Measurements from ENCODE around the gene CYSRT1. TPM values are rescaled to one million over a fixed set of nuclear protein-coding genes. Genes with fewer than 3 reads are reported as not detected.
A peak's percentile ranks its signal among the peaks of the same experiment; 100 is the strongest.

Gene CYSRT1
- total RNA-seq, 1 experiment from 2014 or later: 0.59 TPM

DNA sequence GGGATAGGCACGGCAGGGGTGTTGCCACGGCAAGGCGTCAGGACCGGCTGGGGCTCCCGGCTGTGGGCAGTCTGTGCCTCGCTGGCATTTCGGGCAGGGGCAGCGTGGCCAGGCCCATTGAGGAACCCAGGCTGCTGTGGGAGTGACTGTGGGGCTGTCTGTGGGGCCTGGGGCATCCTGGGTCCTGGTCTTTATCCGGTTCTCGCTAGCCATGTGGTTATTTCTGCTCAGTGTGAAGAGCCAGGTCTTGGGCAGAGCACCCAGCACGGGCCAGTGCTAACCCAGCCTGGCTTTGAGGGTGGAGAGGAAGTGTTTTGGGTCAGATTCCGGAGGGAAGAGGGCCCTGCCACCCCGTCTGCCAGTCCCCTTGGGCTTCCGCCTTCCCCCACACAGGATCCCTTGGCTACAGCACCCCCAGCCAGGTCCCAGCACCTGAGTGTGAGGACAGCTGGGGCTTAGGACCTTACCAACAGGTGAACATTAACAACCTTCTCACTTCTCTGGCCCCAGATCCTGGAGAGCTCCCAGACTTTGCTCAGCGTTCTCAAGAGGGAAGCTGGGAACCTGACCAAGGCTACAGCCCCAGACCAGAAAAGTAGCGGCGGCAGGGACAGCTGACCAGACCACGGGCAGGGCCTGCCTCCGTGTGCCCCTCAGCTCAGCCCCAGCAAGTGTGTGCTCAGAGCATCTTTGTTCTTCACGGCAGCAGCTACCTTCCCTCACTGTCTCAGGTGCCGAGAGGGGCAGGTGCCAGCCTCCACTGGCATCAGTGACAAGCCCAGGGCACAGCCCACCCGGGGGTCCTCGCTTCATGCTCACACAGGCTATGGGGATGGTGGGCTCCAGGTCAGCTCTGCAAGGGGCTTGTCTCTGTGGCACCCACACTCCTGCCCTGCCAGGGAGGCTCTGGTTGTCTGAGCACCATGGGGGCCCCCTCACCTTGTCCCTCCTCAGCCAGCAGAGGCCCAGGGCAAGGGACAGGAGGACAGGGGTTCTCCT is 35.4 kb upstream of the CYSRT1 start:
- no peak for DNase-seq (ENCODE audit: extremely low read depth, low read depth)

DNA sequence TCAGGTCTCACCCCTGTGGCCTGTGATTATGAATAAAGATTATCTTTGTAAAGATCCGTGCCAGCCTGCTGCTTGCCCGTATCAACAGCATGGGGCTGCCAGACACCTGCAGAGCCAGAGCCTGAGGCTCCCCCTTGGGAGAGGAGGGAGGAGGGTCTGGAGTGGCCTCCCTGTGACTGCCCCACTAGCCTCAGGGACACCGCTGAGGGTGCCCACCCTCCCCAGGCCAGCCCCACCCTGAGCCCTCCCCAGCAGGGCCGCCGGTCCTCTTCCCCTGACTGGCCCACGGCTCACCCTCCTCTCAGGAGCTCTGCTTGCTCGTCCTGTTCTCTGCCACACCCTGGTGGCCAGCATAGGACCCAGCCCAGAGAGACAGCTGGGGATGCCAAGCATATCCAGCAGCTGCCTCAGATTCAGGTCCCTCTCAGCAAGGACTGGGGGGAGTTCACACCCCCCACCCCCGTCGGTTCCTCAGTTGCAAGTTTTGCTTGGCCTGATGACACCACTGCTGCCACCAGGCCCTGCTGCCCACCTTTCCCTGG is 34.6 kb upstream of the CYSRT1 start:
- no peak for DNase-seq (ENCODE audit: extremely low read depth, low read depth)

DNA sequence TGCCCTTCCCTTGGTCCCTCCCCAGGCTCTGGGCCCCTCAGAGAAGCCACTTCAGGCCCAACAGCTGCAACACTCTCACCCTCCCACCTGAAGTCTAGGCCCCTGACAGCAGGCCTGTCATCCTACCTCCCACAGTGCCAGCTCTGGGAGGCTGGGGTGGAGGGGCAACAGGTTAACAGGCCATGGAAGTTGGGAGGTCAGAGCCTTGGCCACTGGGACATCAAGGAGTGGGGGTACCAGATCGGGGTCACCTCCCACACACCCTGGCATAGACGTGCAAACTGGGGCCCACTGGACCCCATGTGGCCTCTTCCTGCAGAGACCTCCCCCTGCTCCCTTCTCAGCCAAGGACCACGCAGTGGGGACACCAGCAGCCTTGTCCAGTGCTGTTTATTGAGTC is 33.7 kb upstream of the CYSRT1 start:
- no peak for DNase-seq (ENCODE audit: extremely low read depth, low read depth)

DNA sequence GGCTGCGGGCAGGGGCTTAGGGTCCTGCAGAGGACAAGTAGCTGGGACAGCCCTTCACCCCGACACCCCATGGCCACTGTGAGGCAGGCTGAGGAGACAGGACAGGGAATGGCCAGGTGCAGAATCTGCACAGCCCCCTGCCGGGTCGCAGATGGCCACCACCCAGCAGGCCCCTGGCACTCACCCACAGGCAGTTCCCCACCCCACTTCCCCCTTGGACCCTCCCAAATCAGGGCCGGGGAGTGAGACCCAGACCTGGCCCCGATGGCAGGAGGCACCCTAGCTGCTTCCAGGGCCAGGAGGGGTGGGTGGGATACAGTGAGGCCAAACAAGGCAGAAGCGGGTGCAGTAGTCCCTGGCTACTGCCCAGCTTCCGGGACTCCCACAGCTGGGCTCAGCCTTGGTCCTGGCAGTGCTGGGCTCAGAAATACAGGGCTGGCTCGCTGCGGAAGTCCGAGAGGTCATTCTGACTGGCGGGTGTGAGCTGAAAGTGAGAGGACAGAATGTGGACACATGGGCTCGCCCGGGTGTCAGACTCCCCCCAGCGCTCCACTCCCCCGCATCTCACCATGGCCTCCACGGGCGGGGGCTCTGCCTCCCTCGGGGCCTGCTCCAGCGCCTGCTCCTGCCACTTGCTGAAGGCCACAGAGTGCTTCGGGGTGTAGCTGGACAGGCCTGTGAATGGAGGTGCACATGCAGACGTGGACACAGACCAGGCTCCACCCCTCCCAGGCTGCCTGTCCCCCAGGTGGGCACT is 33.1 kb upstream of the CYSRT1 start:
- no peak for DNase-seq (ENCODE audit: extremely low read depth, low read depth)

DNA sequence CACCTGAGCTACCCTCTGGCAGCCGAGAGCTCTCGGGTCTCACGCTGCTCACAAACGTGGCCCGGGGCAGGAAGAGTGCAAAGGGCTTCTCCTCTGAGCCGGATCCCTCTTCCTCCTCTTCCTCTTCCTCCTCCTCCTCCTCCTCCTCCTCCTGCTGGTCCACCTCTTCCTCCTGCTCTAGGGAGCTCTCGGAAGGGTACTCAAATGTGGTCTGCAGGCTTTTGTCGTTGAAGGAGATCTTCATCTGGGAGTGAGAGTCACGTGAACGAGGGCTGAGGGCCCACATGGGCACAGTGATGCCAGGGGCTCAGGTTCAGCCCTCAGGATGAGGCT is 32.6 kb upstream of the CYSRT1 start:
- no peak for DNase-seq (ENCODE audit: extremely low read depth, low read depth)

DNA sequence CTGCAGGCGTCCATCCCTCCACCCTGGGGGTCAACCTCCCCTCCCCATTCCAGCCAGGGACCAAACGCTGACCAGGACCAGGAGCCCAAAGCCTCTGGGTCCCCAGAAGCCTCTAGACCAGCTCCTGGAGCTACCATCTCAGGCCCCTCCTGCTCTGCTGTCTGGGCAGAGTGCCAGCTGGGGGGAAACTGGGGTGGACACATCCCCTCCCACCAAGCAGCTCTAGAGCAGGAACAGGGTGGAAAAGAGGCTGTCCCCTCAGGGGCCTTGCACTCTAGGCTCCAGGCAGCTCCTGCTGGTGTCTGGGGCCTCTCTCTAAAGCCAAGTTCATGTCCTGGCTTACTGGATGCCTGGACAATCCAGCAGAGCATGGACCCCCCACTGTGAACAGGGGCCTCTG is 32.1 kb upstream of the CYSRT1 start:
- no peak for DNase-seq (ENCODE audit: extremely low read depth, low read depth)

DNA sequence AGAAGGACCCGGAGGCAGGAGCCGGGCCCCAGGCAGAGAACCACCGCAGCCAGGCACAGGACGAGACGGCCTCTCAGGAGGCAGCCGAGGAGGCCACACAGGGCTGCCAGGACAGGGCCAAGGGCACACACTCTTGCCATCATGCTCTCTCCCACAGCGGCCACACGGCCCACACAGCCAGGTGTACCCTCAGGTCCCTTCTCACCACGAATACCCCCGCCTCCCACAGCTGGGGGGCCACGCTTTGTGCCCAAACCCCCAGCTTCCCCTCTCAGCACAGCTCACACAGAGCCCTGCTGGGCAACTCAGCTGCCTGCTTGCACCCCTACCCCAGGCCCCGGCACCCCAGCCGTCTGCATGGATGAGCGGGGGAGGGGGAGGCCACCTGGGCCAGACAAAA is 31.2 kb upstream of the CYSRT1 start:
- no peak for DNase-seq (ENCODE audit: extremely low read depth, low read depth)

DNA sequence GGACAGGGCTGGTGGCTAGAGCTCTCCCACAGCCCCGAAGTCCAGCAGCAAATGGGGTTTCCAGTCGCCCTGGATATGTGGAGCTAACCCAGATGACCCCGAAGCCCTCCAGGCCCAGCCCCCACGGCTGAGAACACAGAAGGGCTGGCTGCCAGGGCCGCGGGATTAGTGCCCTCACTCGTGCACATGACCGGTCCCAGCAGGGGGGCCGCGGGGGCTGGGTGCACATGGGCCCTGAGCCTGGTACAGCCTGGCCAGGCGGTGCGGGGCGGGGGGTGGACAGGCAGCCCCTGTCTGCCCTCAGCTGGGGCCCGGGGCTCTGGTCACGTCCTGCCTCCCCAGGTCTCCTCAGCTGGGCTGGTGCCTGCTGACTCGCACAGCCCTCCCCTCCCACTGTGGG is 30.6 kb upstream of the CYSRT1 start:
- no peak for DNase-seq (ENCODE audit: extremely low read depth, low read depth)

DNA sequence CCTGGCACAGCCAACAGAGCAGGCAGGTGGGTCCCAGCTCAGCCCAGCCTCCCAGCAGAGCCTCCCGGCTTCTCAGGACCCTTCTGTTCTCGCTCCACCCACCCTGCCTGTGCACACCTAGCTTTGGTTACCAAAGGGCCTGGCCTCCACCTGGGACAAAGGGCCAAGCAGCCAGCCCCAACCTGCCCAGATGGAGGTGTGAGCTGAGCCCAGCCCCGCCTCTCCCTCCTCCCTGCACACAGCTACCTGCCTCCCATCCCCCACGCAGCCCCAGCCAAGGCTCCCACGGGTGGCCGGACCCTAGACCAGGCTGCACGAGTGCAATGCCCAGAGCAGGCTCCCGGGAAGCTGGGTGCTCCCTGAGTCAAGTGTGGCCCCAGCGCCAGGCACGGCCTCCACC is 30.1 kb upstream of the CYSRT1 start:
- no peak for DNase-seq (ENCODE audit: extremely low read depth, low read depth)

DNA sequence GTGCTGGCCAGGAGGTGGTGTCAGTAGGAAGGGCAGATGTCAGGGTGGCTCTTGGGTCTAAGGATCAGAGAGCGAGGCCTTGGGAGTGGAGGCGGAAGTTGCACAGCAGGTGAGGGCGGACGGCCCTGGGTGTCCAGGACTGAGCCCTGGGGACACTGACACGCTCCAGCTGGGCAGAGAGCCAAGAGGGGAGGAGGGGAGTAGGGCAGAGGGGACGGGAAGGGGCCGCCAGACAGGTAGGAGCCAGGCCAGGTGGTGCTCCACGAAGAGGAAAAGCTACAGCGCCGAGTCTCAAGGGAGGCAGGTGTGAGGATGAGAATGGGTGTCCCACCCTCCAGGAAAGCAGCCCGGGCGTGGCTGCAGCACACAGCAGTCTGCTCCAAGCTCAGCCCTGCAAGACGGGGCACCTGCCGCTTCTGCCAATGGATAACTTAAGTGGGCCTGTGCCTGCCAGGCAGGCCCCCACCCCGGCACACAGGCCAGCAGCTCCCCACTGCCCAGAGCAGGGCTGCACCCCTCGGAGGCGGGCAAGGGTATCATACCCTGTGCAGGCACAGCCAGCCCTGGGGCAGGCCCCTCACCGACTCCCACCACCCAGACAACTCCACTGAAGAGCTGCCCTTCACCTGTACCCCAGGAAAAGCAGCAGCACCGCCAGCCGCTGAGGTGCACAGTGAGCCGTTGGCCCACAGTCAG is 29.3 kb upstream of the CYSRT1 start:
- no peak for DNase-seq (ENCODE audit: extremely low read depth, low read depth)

DNA sequence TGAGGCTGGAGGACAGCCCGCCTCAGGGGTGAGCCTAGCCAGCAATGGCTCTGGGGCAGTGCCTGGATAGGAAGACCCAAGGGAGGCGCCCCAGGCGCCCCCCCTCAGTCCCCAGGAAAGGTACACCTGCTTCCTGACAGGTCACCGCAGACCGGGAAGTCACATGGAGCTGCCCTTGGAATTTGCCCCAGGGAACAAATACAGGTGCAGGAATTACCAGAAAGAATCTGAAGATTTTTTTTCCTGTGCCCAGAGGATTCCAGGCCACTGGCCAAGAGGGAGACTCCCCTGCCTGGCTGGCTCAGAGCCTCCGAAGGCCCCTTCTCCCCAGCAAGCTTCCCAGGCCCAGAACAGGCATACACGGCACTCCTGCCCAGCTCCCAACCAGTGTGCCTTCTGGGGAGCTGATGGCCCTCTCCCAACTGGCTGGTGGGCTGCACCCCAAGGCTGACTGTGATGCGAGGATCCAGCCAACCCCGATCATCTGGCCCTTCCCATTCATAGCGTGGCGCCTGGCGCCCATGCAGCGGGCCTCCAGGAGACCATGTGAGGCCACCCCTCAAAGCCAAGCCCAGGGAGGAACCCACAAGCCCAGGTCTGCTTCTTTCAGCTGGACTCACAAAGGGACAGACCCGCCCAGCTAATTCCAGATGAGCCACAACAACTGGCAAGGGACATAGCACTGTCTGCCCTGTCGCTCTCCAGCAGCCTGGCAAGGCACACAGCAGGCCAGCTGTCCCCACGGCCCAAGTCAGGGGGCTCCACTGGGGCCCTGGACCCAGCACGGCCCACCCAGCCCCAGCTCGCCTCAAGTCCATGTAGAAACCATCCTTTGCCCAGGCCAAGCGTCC is 26.7 kb upstream of the CYSRT1 start:
- no peak for DNase-seq (ENCODE audit: extremely low read depth, low read depth)

DNA sequence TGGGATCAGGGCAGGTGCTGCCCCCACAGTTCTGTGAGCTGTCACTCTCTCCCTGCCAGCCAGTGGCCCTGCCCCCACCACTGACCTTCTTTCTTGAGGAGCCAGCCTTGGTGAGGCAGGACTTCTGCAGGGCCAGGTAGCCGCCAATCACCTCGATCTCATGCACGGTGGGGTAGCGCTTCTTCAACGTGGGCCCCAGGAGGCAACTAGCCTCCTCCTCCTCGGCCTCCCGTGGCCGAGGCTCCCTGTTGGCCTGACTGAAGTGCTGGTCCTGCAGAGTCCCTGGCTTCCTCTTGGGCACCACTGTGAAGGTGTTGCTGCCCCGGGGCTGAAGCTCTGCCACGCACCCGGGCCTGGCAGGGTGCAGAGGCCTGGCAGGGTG is 26.1 kb upstream of the CYSRT1 start:
- no peak for DNase-seq (ENCODE audit: extremely low read depth, low read depth)

DNA sequence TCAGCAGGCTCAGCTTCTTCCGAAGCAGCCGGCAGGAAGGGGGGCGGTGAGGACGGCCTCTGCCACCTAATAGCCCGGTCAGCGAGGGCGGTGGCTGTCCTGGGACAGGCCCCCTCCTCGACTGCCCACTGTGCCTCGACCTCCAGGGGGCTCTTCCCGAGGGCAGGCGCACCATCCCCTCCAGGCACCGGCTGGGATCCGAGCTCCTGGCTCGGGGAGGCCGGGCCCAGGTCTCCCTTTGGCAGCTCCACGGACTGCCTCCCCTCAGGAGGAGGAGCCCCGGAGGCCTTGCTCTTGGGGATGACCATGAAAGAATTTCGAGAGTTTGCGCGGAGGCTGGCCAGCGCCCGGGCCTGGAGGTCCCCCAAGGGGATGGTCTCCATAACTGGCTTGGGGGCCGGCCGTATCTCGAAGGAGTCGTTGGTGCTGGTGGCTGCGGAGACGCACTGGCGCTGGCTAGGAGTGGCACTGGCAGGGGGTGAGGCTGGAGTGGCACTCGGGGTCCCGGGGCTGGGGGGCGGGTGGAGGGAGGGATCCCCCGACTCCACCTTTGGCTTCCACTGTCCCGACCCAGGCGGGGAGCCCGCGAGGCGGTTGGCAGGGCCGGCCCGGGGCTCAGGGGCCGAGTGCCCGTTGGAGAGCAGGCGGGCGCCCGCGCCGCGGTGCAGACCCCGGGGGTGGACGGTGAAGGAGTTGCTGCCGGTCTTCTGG is 25.4 kb upstream of the CYSRT1 start:
- no peak for DNase-seq (ENCODE audit: extremely low read depth, low read depth)

DNA sequence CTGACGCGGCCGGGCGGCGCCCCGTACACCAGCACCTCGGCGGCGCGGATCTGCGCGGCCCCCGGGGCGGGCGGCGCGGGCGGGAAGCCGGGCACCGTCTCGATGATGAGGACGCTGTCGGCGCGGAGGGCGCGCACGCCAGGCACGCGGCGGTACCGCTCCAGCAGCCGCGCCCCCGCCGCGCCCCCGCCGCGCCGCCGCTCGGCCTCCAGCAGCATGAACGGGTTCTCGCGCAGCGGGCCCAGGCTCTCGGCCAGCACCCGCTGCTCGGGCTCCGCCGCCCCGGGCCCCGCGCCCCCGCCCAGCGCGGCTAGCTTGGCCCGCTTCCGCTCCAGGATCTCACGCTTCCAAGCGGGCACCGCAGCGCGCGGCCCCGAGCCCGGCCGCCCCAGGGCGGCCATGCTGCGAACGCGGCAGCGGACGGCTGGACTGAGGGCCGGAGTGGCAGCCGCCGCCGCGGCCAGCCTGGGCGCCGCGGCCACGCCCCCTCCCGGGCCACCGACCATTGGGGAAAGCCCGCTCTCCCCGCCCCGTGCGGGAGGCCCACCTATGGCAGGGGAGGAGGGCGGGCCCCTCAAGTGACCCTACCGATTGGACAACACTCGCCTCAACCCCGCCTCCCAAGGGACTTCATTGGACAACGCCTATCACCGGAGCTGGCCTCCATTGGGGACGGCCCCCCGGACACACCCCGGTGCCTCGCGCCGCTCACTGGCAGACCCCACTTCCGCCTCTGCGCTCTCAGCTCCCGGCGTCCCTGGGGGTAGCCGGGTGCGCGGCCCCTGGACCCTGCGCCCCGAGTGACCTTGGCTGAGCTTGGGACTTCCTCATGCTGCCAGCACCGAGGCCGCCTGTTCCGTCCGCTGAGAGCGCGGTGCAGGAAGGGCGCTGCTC is 24.4 kb upstream of the CYSRT1 start, which contains the start of gene TPRN:
Gene TPRN, minus strand, starts transcription at position 431 of the 894 bp plus-strand sequence. Its CDS starts 30 bp downstream, at position 401.
- peak; percentile 99 for DNase-seq (ENCODE audit: extremely low read depth, low read depth)

DNA sequence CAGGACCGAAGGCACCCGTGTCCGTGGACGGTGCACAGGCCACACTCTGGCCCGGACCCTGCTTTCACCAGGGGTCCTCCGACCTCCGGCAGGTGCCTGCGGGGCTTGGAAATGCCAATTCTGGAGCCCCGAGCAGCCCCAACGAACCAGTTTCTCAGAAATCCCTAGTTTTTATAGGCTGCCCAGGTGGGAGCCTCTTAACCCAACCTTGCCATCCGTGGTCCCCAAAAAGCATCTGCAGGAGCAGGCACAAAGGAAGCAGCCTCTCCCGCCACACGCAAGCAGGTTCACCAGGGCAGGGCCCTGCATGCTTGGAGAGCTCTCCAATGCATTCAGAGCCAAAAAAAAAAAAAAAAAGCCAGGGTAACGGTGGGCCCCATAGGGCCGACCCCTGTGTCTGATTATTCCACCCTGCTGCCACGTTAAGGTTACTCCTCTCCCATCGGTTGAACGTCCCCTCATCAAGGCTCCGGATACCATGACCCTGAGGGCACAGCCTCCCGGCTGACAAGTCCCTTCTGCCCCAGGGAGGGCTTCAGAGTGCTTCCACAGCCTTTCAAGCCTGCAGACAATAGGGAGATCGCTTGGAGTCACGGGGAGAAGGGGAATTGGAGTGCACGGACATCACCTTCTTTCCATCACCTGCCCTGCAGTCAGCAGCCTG is 23.6 kb upstream of the CYSRT1 start:
- no peak for DNase-seq (ENCODE audit: extremely low read depth, low read depth)

DNA sequence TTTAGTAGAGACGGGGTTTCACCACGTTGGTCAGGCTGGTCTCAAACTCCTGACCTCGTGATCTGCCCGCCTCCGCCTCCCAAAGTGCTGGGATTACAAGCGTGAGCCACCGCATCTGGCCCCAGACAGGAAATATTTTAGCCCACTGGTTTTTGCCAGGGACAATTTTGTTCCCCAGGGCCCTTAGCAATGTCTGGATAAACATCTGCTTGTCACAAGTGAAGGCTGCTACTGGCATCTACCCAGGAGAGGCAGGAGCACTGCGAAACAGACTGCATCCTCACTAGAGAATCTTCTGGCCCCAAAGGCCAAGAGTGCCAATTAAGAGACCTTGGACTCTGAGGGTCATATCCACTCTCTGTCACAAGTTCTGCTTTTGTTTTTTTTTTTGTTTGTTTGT is 22.0 kb upstream of the CYSRT1 start:
- DNase-seq (ENCODE audit: extremely low read depth, low read depth): no peak

DNA sequence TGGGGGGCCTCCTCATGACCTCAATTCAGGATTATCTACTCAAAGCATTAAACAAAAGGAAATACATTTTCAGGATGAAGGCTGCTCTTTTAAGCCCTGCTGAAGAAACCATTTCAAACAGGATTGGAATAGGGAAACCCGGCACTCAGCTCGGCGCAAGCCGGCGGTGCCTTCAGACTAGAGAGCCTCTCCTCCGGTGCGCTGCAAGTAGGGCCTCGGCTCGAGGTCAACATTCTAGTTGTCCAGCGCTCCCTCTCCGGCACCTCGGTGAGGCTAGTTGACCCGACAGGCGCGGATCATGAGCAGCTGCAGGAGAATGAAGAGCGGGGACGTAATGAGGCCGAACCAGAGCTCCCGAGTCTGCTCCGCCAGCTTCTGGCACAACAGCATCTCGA is 20.2 kb upstream of the CYSRT1 start:
- no peak for DNase-seq (ENCODE audit: extremely low read depth, low read depth)
